LHCN-M2 (cell line): Measurements from ENCODE around the gene GLUD1. TPM values are rescaled to one million over a fixed set of nuclear protein-coding genes. Genes with fewer than 3 reads are reported as not detected.
"Not testable (repeated sequence)": the region's sequence is repeated elsewhere in the genome, so short reads cannot be mapped to it uniquely, and the experiment has no call there.

Source experiments
- DNase-seq: peaks from one replicate; pipeline ENCODE4 v3.0.0-alpha.2; 2012; ENCODE audit warnings: low read depth
- total RNA-seq: library from RNA; depleted of rRNA; stranded (reverse); fragments of >200 nt; gene quantifications from 2 replicates; pipeline ENCODE4 v1.2.3, GENCODE V29; 2014

Gene GLUD1
- total RNA-seq, 1 experiment from 2014 or later = 194 TPM

DNA sequence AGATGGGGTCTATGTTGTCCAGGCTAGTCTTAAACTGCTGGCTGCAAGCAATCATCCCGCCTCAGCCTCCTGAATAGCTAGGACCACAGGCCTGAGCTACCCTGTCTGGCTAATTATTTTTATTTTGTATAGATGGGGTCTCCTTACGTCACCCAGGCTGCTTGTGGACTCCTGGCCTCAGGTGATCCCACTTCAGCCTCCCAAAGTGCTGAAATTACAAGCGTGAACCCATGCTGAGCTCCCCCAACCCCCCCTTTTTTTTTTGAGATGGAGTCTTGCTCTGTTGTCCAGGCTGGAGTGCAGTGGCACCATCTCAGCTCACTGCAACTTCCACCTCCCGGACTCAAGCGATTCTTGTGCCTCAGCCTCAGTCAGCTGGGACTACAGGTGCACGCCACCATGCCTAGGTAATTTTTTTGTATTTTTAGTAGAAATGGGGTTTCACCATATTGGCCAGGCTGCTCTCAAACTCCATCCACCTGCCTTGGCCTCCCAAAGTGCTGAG, 49.2 kb downstream of the GLUD1 start:
- DNase-seq = no peak

- not testable (repeated sequence) for DNase-seq
These were observed 51.1 kb downstream of the GLUD1 start for GRCh38 chr10:87043579-87043978.

- peak; percentile 27 for DNase-seq
These were observed 55.9 kb downstream of the GLUD1 start for GRCh38 chr10:87038786-87039185.

DNA sequence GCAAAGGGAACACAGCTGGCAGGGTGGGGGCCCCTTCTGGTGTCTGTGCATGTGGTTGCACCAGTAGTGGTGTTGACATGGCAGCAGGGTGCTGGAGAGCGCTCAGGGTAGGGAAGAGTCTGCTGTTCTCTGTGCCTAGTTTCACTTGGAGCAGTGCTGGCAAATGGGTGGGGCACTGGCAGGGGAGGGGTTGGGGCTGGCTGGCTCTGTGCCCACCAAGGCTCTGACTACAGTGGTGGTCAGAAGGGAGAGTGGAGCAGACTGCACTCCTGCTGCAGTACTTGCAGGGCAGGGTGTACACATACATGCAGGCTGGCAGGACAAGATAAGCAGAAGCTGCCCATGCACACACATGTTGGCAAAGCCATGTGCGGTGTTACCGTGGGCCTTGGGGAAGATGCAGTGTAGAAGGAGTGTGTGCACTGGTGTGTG, 56.3 kb downstream of the GLUD1 start:
- peak; percentile 16 for DNase-seq

DNA sequence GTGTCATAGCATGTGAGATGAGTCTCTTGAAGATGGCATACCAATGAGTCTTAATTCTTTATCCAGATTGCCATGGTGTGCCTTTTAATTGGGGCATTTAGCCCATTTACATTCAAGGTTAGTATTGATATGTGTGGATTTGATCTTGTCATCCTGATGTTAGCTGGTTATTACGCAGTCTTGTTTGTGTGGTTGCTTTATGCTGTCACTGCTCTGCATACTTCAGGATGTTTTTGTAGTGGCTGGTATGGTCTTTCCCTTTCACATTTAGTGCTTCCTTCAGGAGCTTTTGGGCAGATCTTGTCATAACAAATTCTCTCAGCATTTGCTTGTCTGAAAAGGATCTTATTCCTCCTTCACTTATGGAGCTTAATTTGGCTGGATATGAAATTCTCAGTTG, 58.0 kb downstream of the GLUD1 start:
- no peak for DNase-seq

DNA sequence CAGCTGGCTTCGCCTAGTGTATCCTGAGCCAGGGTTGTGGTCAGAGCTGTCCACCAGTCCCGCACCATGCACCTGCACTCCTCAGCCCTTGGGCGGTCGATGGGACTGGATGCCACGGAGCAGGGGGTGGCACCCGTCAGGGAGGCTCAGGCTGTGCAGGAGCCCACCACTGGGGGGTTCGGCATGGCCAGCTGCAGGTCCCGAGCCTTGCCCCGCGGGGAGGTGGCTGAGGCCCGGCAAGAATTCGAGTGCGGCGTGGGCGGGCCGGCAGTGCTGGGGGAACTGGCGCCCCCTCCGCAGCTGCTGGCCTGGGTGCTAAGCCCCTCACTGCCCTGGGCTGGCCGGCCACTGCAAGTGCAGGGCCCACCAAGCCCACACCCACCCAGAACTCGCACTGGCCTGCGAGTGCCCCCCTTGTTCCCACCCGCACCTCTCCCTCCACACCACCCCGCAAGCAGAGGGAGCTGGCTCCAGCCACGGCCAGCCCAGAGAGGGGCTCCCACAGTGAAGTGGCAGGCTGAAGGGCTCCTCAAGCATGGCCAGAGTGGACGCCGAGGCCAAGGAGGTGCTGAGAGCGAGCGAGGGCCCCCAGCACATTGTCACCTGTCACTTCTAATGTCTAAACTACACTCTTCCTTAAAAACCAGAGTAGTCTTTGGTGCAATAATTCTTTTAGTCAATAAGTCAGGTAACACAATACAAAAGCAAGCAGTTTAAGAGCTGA, 63.6 kb downstream of the GLUD1 start:
- no peak for DNase-seq

DNA sequence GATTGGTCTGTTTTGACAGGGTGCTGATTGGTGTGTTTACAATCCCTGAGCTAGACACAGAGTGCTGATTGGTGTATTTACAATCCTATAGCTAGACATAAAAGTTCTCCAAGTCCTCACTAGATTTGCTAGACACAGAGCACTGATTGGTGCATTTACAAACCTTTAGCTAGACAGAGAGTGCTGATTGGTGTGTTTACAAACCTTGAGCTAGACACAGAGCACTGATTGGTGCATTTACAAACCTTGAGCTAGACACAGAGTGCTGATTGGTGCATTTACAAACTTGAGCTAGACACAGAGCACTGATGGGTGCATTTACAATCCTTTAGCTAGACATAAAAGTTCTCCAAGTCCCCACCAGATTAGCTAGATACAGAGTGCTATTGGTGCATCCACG, 64.2 kb downstream of the GLUD1 start:
- not testable (repeated sequence) for DNase-seq

DNA sequence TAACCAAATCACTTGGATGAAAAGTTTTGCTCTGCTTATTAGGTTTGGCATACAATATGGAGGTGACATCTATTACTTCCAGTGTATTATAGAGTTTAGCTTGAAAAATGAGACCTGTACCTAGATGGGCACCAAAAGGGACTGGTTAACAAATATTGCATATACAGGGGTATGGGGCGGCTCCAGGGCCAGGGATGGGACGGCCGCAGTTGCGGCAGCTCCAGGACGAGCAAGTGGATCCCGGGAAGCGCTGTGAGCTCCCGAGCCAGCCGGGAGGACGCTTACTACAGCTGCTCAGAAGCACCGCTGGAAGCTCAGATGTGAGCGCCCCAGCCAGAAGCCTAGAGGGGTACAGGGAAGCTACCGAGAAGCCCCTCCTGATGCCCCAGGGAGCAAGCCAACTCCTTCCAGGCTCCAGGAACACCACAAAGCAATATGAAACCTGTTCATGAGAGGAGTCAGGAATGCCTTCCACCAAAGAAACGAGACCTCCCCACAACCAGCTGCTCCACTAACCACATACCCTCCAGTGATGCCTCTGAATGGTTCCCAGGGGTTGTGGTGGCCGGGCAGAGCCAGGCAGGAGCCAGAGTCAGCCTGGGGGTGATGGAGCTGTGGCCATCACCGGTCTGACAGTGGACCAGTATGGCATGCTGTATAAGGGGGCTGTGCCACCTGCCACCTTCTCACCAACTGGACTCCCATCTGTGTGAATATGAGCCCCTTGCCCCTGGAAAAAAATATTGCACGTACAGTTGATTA, 67.7 kb downstream of the GLUD1 start:
- DNase-seq = peak; percentile 71

DNA sequence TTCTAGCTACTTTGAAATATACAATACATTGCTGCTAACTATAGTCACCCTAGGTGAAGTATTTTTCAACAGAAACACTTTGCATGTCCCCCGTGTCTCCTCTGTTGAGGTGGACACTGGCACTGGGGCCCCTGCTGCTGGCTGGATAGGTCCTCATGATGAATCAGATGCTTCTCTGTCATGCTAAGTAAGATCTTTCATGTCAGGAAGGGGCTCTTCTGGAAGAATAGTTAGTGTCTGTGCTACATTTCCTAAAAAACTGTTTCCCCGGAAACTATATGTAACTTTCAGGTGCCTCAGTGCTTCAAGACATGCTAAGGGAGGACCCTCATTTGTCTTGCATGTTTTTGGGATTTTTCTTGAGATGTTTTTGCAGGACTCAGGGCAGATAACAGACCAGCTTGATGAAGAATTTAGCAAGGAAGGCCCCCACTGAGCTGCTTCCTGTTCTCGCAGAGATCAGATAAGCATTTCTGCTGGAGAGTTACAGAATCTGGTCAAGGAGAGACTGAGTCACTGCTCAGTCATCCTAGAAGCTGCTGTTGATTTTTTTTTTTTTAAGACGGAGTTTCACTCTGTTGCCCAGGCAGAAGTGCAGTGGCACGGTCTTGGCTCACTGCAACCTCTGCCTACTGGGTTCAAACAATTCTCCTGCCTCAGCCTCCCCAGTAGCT, 69.2 kb downstream of the GLUD1 start:
- DNase-seq = peak; percentile 74

DNA sequence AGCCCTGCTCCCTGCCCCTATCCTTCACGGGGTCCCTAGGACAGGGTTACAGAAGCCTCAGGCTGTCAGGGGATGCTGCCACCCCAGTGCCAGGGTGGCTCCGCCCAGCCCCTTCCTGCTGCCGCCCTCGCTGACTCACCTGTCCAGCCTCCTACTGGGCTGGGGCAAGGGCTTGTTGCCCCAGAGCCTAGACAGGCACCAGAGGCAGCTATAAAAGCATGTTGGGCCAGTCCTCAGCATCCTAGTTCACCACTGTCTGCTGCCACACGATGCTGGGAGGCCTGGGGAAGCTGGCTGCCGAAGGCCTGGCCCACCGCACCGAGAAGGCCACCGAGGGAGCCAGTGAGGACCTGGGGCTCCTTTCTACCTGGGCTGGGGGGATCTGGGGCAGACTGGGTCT, 74.6 kb downstream of the GLUD1 start, which contains the start of gene FAM25A:
FAM25A (plus strand) TSS at position 239 of the 400 bp plus-strand sequence; CDS start at position 270, 31 bp downstream.
- DNase-seq = not testable (repeated sequence)

DNA sequence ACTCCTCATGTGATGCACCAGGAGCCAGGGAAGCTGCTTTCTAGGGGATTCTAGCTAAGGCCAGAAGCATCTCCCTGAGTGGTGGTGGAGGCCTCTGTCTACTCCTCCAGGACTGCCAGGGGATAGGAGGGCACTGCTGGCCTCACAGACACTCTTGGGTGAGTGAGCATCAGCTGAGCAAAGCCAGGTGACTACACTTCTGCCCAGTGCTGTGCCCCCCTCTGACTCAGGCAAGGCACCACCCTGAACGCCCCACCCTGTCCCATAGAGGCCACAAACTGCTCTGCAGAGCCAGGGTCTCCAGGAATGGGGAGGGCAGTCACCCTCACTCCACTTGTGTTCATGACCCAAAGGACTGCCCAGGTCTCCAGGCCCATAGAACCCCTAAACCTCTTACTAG, 75.1 kb downstream of the GLUD1 start:
- DNase-seq = not testable (repeated sequence)

GRCh38 chr10:87019066-87019465, 75.6 kb downstream of the GLUD1 start:
- DNase-seq = peak; percentile 26

GRCh38 chr10:87018127-87018526, 76.5 kb downstream of the GLUD1 start:
- not testable (repeated sequence) for DNase-seq

DNA sequence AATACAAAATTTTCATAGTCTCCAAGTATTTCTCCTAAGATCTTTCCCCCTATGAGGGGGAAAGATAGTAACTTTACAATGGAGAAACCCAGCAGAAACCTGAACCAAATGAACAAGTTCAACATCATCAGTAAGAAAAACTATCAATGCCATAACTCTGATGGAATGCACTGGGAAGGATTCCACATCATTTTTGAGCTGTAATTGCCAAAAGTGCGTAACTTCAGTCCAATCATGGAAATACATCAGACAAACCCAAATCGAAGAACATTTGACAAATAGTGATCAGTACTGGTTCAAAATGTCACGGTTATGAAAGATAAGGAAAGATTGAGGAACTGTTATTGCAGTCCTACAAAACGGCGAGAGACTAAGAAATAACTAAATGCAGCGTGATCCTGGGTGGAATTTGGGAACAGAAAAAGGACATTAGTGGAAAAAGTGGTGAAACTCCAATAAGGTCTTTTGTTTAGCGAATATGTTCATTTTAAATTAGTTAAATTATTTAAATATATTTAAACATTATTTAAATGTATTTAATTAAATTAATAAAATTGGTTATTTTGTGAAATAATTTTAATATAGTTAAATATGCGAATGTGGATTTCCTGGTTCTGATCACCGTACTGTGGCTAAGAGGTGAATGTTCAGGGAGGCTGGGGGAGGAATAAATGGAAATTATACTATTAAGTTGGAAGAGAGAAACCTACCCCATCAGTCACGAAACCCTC, 79.5 kb downstream of the GLUD1 start:
- not testable (repeated sequence) for DNase-seq

GRCh38 chr10:87013528-87013927, 81.1 kb downstream of the GLUD1 start:
- not testable (repeated sequence) for DNase-seq

- DNase-seq = not testable (repeated sequence)
These were observed 85.4 kb downstream of the GLUD1 start for GRCh38 chr10:87009134-87009696.

- DNase-seq = not testable (repeated sequence)
These were observed 86.3 kb downstream of the GLUD1 start for GRCh38 chr10:87008303-87008702.

DNA sequence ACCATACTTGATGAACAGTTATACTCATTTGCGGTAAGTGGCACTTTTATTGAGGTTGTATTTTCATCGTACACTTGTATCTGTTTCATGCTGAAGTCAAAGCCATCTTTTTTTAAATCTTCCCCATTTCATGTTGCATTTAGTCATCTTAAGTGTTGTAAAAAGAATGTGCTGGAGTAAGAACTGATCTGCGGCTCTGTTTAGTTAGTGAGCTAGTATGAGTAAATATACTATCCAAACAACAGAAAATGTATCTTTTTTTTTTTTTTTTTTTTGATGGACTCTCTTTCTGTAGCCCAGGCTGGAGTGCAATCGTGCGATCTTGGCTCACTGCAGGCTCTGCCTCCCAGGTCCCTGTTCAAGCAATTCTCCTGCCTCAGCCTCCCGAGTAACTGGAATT, 87.0 kb downstream of the GLUD1 start:
- not testable (repeated sequence) for DNase-seq

GRCh38 chr10:87007124-87007523, 87.5 kb downstream of the GLUD1 start:
- not testable (repeated sequence) for DNase-seq

- peak; percentile 60 for DNase-seq
These were observed 94.2 kb downstream of the GLUD1 start for GRCh38 chr10:87000491-87000890.
